Epithelial cell of proximal tubule (primary cell): ENCODE results near the gene CACNG7. TPM values are rescaled to one million over a fixed set of nuclear protein-coding genes. Genes with fewer than 3 reads are reported as not detected.
"Not testable (repeated sequence)": the region's sequence is repeated elsewhere in the genome, so short reads cannot be mapped to it uniquely, and the experiment has no call there.

Source experiments
- DNase-seq: peaks from one replicate; pipeline ENCODE4 v3.0.0-alpha.2; 2011; ENCODE audit warnings: low read depth
- H3K4me3 ChIP-seq: 2 replicates; pipeline ENCODE4 v1.5.1; 2011; ENCODE audit warnings: low read depth, mild to moderate bottlenecking, low read length
- CTCF ChIP-seq: conservative IDR thresholded peaks from 2 replicates; pipeline ENCODE4 v1.5.1; 2012; ENCODE audit warnings: low read depth, mild to moderate bottlenecking, low read length
- total RNA-seq: library from RNA; depleted of rRNA; stranded (reverse); fragments of >200 nt; gene quantifications from 2 replicates; pipeline ENCODE4 v1.2.3, GENCODE V29; 2015

The CACNG7 gene
- total RNA-seq, 1 donor from 2014 or later, result not detected

- no peak for DNase-seq
- H3K4me3 ChIP-seq, result no peak overlapping the region
- TF ChIP-seq CTCF, result no peak
Observed at GRCh38 chr19:53944416-53944815, 35.3 kb downstream of the CACNG7 start.

- TF ChIP-seq CTCF, result no peak
- no peak for DNase-seq
- H3K4me3 ChIP-seq, result no peak overlapping the region
Observed at GRCh38 chr19:53944933-53945332, 35.9 kb downstream of the CACNG7 start.

GRCh38 chr19:53945441-53945840, 36.4 kb downstream of the CACNG7 start:
- DNase-seq, result no peak
- no peak overlapping the region for H3K4me3 ChIP-seq
- no peak for TF ChIP-seq CTCF

GRCh38 chr19:53945998-53946397, 36.9 kb downstream of the CACNG7 start:
- no peak for TF ChIP-seq CTCF
- DNase-seq, result no peak
- no peak overlapping the region for H3K4me3 ChIP-seq

GRCh38 chr19:53947624-53948023, 38.5 kb downstream of the CACNG7 start:
- H3K4me3 ChIP-seq, result no peak overlapping the region
- DNase-seq, result no peak
- no peak for TF ChIP-seq CTCF

- not testable (repeated sequence) for H3K4me3 ChIP-seq, DNase-seq
Observed at GRCh38 chr19:53948611-53949010, 39.5 kb downstream of the CACNG7 start.

GRCh38 chr19:53951436-53951835, 42.4 kb downstream of the CACNG7 start:
- DNase-seq, result no peak
- no peak overlapping the region for H3K4me3 ChIP-seq
- no peak for TF ChIP-seq CTCF

GRCh38 chr19:53951947-53952346, 42.9 kb downstream of the CACNG7 start:
- H3K4me3 ChIP-seq, result no peak overlapping the region
- no peak for TF ChIP-seq CTCF
- DNase-seq, result no peak
